Neuronal stem cell (in vitro differentiated cells): ENCODE measurements around the gene DCAF11.

Experiments used
- DNase-seq: peaks from one replicate; pipeline ENCODE4 v3.0.0-alpha.2; 2013; ENCODE audit warnings: low spot score
- H2AFZ ChIP-seq: one replicate; pipeline ENCODE4 v1.6.1; 2013; ENCODE audit warnings: mild to moderate bottlenecking, low read length, inconsistent platforms
- H2AK5ac ChIP-seq: 2 replicates; pipeline ENCODE4 v1.6.1; 2013; ENCODE audit warnings: low read depth, mild to moderate bottlenecking, inconsistent platforms, low read length, moderate library complexity, mixed read lengths
- H2BK120ac ChIP-seq: 2 replicates; pipeline ENCODE4 v1.6.1; 2013; ENCODE audit warnings: low read depth, mild to moderate bottlenecking, inconsistent platforms, low read length, moderate library complexity, mixed read lengths
- H2BK12ac ChIP-seq: one replicate; pipeline ENCODE4 v1.6.1; 2013; ENCODE audit warnings: low read length, inconsistent platforms
- H2BK15ac ChIP-seq: 2 replicates; pipeline ENCODE4 v1.6.1; 2013; ENCODE audit warnings: mild to moderate bottlenecking, low read length, inconsistent platforms, mixed read lengths
- H2BK5ac ChIP-seq: one replicate; pipeline ENCODE4 v1.6.1; 2013; ENCODE audit warnings: inconsistent platforms, mild to moderate bottlenecking, low read length, moderate library complexity
- H3K14ac ChIP-seq: one replicate; pipeline ENCODE4 v1.6.1; 2013; ENCODE audit warnings: low read length, inconsistent platforms
- H3K18ac ChIP-seq: 2 replicates; pipeline ENCODE4 v1.6.1; 2013; ENCODE audit warnings: low read length, inconsistent platforms
- H3K23ac ChIP-seq: 2 replicates; pipeline ENCODE4 v1.6.1; 2013; ENCODE audit warnings: low read depth, mild to moderate bottlenecking, mixed read lengths, low read length, inconsistent platforms; ENCODE audit not compliant: poor library complexity
- H3K27ac ChIP-seq: replicated peaks from 3 replicates; pipeline ENCODE4 v1.5.1; 2013; ENCODE audit warnings: low read length, inconsistent platforms
- H3K27me3 ChIP-seq, 3 experiments: 2 replicates each; pipeline ENCODE4 v1.6.1; 2013; ENCODE audit warnings: low read length in 3 of 3, mild to moderate bottlenecking in 2 of 3, inconsistent platforms in 1 of 3, low read depth in 1 of 3, mixed read lengths in 1 of 3, moderate library complexity in 1 of 3; ENCODE audit not compliant: control insufficient read depth in 3 of 3, insufficient read depth in 3 of 3
- H3K36me3 ChIP-seq, 2 donors: replicated peaks in 1 of 2; 2 replicates each; pipeline ENCODE4 v1.6.1; 2013; ENCODE audit warnings: low read length in 2 of 2; ENCODE audit not compliant: control insufficient read depth in 2 of 2, insufficient read depth in 2 of 2
- H3K4ac ChIP-seq: 2 replicates; pipeline ENCODE4 v1.6.1; 2013; ENCODE audit warnings: inconsistent platforms, mild to moderate bottlenecking, low read length, moderate library complexity
- H3K4me1 ChIP-seq, 2 donors: 1 replicate in 1 of 2; 2 replicates in 1 of 2; pipeline ENCODE4 v1.6.1; 2013; ENCODE audit warnings: low read length in 2 of 2, low read depth in 1 of 2; ENCODE audit not compliant: control insufficient read depth in 2 of 2, insufficient read depth in 1 of 2
- H3K4me2 ChIP-seq: one replicate; pipeline ENCODE4 v1.6.1; 2013; ENCODE audit warnings: mild to moderate bottlenecking, low read length, inconsistent platforms; ENCODE audit not compliant: insufficient read depth, poor library complexity, severe bottlenecking
- H3K4me3 ChIP-seq, 2 donors: 2 replicates each; pipeline ENCODE4 v1.5.1; 2013; ENCODE audit warnings: low read length in 2 of 2, mild to moderate bottlenecking in 2 of 2, inconsistent platforms in 1 of 2, moderate library complexity in 1 of 2
- H3K79me1 ChIP-seq: one replicate; pipeline ENCODE4 v1.6.1; 2013; ENCODE audit warnings: low read depth, mild to moderate bottlenecking, inconsistent platforms, low read length, moderate library complexity
- H3K9ac ChIP-seq: one replicate; pipeline ENCODE4 v1.6.1; 2013; ENCODE audit warnings: mild to moderate bottlenecking, low read depth, low read length, inconsistent platforms; ENCODE audit not compliant: poor library complexity
- H3K9me3 ChIP-seq, 2 donors: replicated peaks in 1 of 2; 2 replicates each; pipeline versions ENCODE3 to v1.6.1; 2013; ENCODE audit warnings: low read length in 2 of 2, mild to moderate bottlenecking in 2 of 2, inconsistent platforms in 1 of 2, low read depth in 1 of 2, mixed read lengths in 1 of 2, moderate library complexity in 1 of 2; ENCODE audit not compliant: control insufficient read depth in 2 of 2, insufficient read depth in 1 of 2
- H4K8ac ChIP-seq: one replicate; pipeline ENCODE4 v1.6.1; 2013; ENCODE audit warnings: low read depth, mild to moderate bottlenecking, inconsistent platforms, low read length, moderate library complexity
- H4K91ac ChIP-seq: one replicate; pipeline ENCODE4 v1.6.1; 2013; ENCODE audit warnings: low read length, low read depth, mild to moderate bottlenecking, inconsistent platforms; ENCODE audit not compliant: poor library complexity
- WGBS, 2 donors: extraction: QIAGEN DNeasy Blood & Tissue Kit; methylation state at CpG; one replicate each; pipeline ENCODE4 v1.1.7; 2013; ENCODE audit warnings: missing lambda C conversion rate in 2 of 2, mixed read lengths in 1 of 2; ENCODE audit not compliant: insufficient read length in 2 of 2, insufficient replicate concordance in 1 of 2; ENCODE audit errors: extremely low coverage in 2 of 2; 5-methylcytosine and 5-hydroxymethylcytosine counted together

DCAF11 gene

DNA sequence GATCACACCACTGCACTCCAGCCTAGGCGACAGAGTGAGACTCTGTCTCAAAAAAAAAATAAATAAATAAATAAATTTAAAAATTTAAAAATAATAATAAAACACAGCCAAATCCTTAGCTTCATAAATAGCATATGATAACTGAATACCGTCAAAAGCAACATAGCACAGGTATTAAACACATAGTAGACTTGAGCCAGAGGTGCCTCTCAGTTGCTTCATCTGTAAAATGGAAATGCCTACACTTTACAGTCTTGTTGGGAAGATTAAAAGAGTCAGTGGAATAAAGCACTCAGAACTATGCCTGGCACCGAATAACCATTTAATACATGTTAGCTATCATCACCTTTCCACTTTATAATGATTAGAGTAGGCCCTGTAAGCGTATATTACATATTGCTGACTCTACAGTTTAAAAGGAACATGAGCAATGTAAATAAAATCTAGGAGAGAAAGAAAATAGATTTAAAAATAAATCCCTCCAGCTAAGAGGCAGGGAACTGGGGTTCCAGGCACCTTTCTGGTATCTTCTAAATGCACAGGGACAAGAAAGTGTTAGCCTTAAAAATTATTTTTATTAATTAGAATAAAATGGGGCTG is 7.8 kb upstream of the DCAF11 start:
- Histone ChIP-seq H3K4ac (no peak overlapping the region), H3K36me3 (peaks cover 13 to 17% of the 10 kb centered on the region in 2 donors), H3K23ac (no peak overlapping the region), H3K14ac (no peak overlapping the region), H2BK12ac (no peak overlapping the region), H4K91ac (no peak overlapping the region), H2BK120ac (no peak overlapping the region), H3K79me1 (no peaks in the 10 kb centered on the region), H3K4me2 (no peak overlapping the region), H3K18ac (no peak overlapping the region), H3K9me3 (peaks cover 0 to 2% of the 10 kb centered on the region in 2 donors), H3K27ac (no peak overlapping the region), H3K9ac (no peak overlapping the region), H3K4me3 (no peak overlapping the region), H2BK5ac (no peak overlapping the region), H2BK15ac (no peak overlapping the region), H2AK5ac (no peak overlapping the region), H3K4me1 (no peaks in the 10 kb centered on the region), H2AFZ (no peak overlapping the region), H3K27me3 (no peaks in the 10 kb centered on the region), H4K8ac (no peak overlapping the region)
- no CpG with 5 or more reads among the region's 4 CpGs for WGBS, 2 donors
- DNase-seq: no peak

DNA sequence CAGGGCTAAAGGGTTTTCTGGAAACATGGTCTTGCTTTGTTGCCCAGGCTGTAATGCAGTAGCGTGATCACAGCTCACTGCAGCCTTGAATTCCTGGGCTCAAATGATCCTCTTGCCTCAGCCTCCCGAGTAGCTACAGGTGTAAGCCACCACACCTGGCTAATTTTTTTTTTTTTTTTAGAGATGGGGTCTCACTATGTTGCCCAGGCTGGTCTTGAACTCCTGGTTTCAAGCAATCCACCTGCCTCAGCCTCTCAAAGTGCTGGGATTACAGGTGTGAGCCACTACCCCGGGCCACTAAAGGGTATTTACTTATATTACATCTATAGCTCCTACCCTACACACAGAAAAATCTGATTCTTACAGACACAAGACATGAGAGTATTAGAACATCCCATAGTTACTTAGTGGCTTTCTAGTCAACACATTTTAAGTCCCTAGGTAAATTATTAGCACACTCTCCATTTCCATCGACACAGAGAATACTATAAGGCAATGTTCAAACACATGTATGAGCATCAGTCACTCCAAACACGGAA is 6.2 kb upstream of the DCAF11 start:
- Histone ChIP-seq H2BK12ac (no peak overlapping the region), H2AFZ (peak overlapping the region; percentile 71), H2BK15ac (no peak overlapping the region), H4K8ac (no peak overlapping the region), H3K4me3 (no peak overlapping the region), H2BK120ac (no peak overlapping the region), H3K14ac (no peak overlapping the region), H3K4me2 (no peak overlapping the region), H3K23ac (no peak overlapping the region), H2AK5ac (no peak overlapping the region), H3K9me3 (peaks cover 0 to 2% of the 10 kb centered on the region in 2 donors), H4K91ac (no peak overlapping the region), H3K9ac (no peak overlapping the region), H3K4me1 (no peaks in the 10 kb centered on the region), H3K27me3 (no peaks in the 10 kb centered on the region), H3K4ac (no peak overlapping the region), H3K27ac (no peak overlapping the region), H3K79me1 (no peaks in the 10 kb centered on the region), H3K36me3 (peaks cover 4 to 8% of the 10 kb centered on the region in 2 donors), H3K18ac (no peak overlapping the region), H2BK5ac (no peak overlapping the region)
- no CpG with 5 or more reads among the region's 5 CpGs for WGBS, 2 donors
- no peak for DNase-seq

GRCh38 chr14:24110060-24110459 is 4.5 kb upstream of the DCAF11 start:
- no peak overlapping the region for H3K23ac ChIP-seq
- no peaks in the 10 kb centered on the region for H3K79me1 ChIP-seq
- no peak overlapping the region for H2BK120ac ChIP-seq
- no peak overlapping the region for H2BK5ac ChIP-seq
- DNase-seq: no peak
- H3K4me3 ChIP-seq: no peak overlapping the region
- H3K36me3 ChIP-seq: no peaks in the 10 kb centered on the region
- H3K18ac ChIP-seq: no peak overlapping the region
- H3K27ac ChIP-seq: no peak overlapping the region
- no peak overlapping the region for H2BK15ac ChIP-seq
- no CpG with 5 or more reads among the region's 9 CpGs for WGBS, 2 donors
- no peak overlapping the region for H3K4me2 ChIP-seq
- H3K4ac ChIP-seq: no peak overlapping the region
- H4K91ac ChIP-seq: no peak overlapping the region
- H2AK5ac ChIP-seq: no peak overlapping the region
- no peak overlapping the region for H2BK12ac ChIP-seq
- H3K9me3 ChIP-seq: no peaks in the 10 kb centered on the region
- H3K9ac ChIP-seq: no peak overlapping the region
- H3K14ac ChIP-seq: no peak overlapping the region
- no peak overlapping the region for H2AFZ ChIP-seq
- H4K8ac ChIP-seq: no peak overlapping the region
- H3K4me1 ChIP-seq: no peaks in the 10 kb centered on the region
- H3K27me3 ChIP-seq: no peaks in the 10 kb centered on the region

- Histone ChIP-seq H2BK15ac (no peak overlapping the region), H3K36me3 (no peaks in the 10 kb centered on the region), H3K9me3 (no peaks in the 10 kb centered on the region), H2BK5ac (no peak overlapping the region), H3K4me2 (no peak overlapping the region), H2AK5ac (no peak overlapping the region), H3K9ac (no peak overlapping the region), H3K4ac (no peak overlapping the region), H3K79me1 (no peaks in the 10 kb centered on the region), H3K23ac (no peak overlapping the region), H4K91ac (no peak overlapping the region), H3K27me3 (no peaks in the 10 kb centered on the region), H3K27ac (no peak overlapping the region), H3K4me1 (peaks cover 1 to 3% of the 10 kb centered on the region in 2 donors), H4K8ac (no peak overlapping the region), H2BK120ac (no peak overlapping the region), H3K4me3 (no peak overlapping the region), H2AFZ (no peak overlapping the region), H3K18ac (no peak overlapping the region), H2BK12ac (no peak overlapping the region), H3K14ac (no peak overlapping the region)
- WGBS, 2 donors: no CpG with 5 or more reads among the region's 1 CpG
- DNase-seq: no peak
These were observed 4.1 kb upstream of the DCAF11 start for GRCh38 chr14:24110523-24110922.
